ENCODE data around the gene INPP4B.

Gene INPP4B

DNA sequence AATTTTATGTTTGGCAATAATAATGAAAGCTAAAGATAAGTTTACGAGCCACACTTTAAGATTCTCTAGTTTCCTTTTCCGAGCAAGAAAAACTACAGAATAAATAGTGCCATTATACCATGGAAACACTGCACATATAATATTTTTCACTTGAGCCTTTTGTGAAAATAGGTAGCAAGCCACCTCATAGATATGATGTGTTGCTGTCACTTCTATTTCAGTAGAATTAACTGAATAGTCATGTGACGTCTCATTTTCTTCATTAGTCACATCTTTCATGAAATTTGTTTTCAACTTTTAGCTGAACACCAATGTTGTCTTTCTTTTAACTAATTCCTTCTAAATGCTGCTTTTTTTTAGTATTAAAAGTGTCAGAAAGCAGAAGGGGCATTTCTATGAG lies 574.3 kb downstream of the INPP4B start:
- no peak overlapping the region for H3K4me3 ChIP-seq (ENCODE audit: low read depth, low read length)
- CTCF ChIA-PET = interaction anchor here (3.9 kb wide), 1 partner anchor 11 kb away, joined by 11 read pairs; no protein-coding TSS in a partner anchor
- no peak for DNase-seq (ENCODE audit: low read depth, low spot score)
- no peak for TF ChIP-seq CTCF (IDR thresholded peaks at IDR 0.05; ENCODE audit: insufficient read depth, low read length, missing control alignments)
- POLR2A ChIA-PET = no interaction called here

DNA sequence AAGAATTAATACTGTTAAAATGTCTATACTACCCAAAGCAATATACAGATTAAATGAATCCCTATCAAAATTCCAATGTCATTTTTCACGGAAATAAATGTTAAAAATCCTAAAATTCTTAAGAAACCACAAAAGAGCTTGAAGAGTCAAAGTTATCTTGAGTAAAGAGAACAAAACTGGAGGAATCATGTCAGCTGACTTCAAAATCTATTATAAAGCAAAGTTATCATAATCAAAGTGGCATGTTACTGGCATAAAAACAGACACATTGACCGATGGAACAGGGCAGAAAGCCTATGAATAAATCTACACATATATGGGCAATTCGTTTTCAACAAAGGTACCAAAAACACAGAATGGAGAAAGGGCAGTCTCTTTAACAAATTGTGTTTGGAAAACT lies 579.0 kb downstream of the INPP4B start:
- CTCF ChIA-PET = interaction anchor here (1.4 kb wide), 1 partner anchor 16 kb away, joined by 3 read pairs; no protein-coding TSS in a partner anchor
- POLR2A ChIA-PET = no interaction called here
- no peak for TF ChIP-seq CTCF (IDR thresholded peaks at IDR 0.05; ENCODE audit: insufficient read depth, low read length, missing control alignments)

DNA sequence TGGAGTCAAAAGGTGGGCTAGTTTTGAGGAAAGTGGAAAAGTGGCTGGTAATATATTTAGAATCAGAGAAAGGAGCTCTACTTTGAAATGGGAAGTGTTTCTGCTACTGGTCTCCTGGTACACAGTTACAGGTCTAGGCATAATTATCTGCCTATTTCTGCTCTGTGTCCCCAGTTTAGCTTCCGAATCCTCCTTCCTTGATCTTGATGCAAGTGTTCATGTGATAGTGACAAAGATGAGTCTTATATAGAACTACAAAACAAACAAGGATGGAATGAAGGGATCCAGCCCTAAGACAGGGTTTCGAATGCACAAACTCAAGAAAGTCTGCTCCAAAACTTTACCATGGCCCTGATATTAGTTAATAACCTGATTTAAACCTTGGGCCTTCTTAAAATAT lies 580.2 kb downstream of the INPP4B start:
- ChIA-PET CTCF (interaction anchor here (0.8 to 1.4 kb wide), 3 partner anchors 10 to 959 kb away, joined by 3 to 4 read pairs (median 4); no protein-coding TSS in a partner anchor), POLR2A (no interaction called here)
- H3K4me3 ChIP-seq (ENCODE audit: low read depth, low read length) = no peak overlapping the region
- TF ChIP-seq CTCF (IDR thresholded peaks at IDR 0.05; ENCODE audit: insufficient read depth, low read length, missing control alignments) = no peak
- no peak for DNase-seq (ENCODE audit: low read depth, low spot score)

More for the DNA sequence above, 579.0 kb downstream of the INPP4B start:
- no peak for DNase-seq (ENCODE audit: low read depth, low spot score)
- no peak overlapping the region for H3K4me3 ChIP-seq (ENCODE audit: low read depth, low read length)

GRCh38 chr4:142265536-142265935 lies 580.6 kb downstream of the INPP4B start:
- CTCF ChIA-PET = interaction anchor here (0.8 to 1.4 kb wide), 3 partner anchors 10 to 958 kb away, joined by 3 to 4 read pairs (median 4); no protein-coding TSS in a partner anchor
- no peak overlapping the region for H3K4me3 ChIP-seq (ENCODE audit: low read depth, low read length)
- POLR2A ChIA-PET = no interaction called here
- TF ChIP-seq CTCF (IDR thresholded peaks at IDR 0.05; ENCODE audit: insufficient read depth, low read length, missing control alignments) = no peak
- no peak for DNase-seq (ENCODE audit: low read depth, low spot score)

GRCh38 chr4:142264961-142265360 lies 581.1 kb downstream of the INPP4B start:
- no peak for TF ChIP-seq CTCF (IDR thresholded peaks at IDR 0.05; ENCODE audit: insufficient read depth, low read length, missing control alignments)
- POLR2A ChIA-PET = no interaction called here
- no peak overlapping the region for H3K4me3 ChIP-seq (ENCODE audit: low read depth, low read length)
- DNase-seq (ENCODE audit: low read depth, low spot score) = no peak
- CTCF ChIA-PET = interaction anchor here (1.3 to 1.4 kb wide), 2 partner anchors 11 to 18 kb away, joined by 4 read pairs; no protein-coding TSS in a partner anchor

DNA sequence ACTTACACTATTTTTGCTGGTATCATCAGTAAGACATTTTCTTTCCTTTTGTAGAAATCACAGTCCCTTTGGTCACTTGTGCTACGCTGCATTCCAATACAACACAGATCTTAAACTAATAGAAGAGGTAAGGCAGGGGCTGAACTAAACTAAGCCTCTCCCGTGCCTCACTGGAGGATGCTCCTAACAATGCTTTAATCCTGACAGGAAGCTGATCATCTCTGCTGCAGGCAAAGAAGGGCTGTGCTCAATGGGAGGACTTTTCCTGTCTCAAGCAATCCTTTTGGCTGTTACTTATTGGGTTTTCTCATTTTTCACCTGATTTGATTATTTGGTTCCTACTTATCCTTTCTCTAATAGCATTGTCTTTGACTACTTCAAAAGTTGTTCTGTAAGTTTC lies 583.1 kb downstream of the INPP4B start:
- no peak overlapping the region for H3K4me3 ChIP-seq (ENCODE audit: low read depth, low read length)
- DNase-seq (ENCODE audit: low read depth, low spot score) = no peak
- ChIA-PET CTCF (no interaction called here), POLR2A (no interaction called here)
- no peak for TF ChIP-seq CTCF (IDR thresholded peaks at IDR 0.05; ENCODE audit: insufficient read depth, low read length, missing control alignments)

All from AG04449 (cell line).